ENCODE data around the gene HIRA.

The HIRA gene

DNA sequence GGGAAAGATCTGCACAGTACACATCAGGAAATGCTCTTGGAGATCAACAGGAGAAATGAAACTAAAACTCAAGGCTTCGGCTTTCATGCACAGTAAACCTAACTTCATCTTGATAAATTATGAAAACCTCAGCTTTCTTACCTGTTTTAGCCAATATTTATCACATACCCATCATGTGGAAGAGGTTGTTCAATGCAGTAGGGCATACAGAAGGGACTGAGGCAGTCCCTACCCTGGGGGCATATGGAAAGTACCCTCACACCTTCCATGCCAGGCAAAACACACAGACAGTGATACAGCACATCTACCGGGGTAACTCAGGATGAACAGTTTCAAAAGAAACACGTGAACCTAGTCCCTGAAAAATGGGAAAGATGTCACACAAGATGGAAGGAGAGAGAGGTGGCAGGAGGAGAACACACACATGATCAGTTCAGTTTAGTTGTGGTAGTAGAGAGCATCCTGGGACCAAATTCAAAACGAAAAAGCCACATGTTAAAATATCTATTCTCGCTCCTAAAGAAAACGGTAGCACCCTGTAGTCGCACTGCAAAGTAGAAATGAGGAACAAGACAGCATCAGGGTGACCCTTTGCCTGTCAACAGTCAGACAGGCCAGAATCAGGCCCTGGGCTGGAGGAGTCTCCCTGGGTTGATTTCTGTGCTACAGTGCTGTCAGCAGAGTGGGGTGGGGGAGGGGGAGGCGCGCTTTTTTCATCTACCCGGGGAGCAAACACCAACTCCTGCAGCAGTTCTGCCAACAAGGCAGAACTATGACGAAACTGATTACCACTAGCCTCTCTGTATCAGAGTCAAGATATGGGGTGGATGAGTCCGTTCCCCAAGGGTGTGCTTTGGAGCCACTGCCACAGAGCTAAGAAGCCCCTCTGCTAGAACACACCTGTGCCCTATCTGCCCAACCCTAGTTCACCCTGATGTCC lies 1.3 kb downstream of the HIRA start:
- peak overlapping the region; percentile 69 for H3K27ac ChIP-seq (ENCODE audit: insufficient read depth, low read depth, low read length, poor library complexity, severe bottlenecking)
- H3K36me3 ChIP-seq (ENCODE audit: control insufficient read depth, insufficient read depth, low read length): peaks cover 8% of the 10 kb centered on the region
- no peaks in the 10 kb centered on the region for H3K27me3 ChIP-seq (ENCODE audit: control insufficient read depth, insufficient read depth, low read length, poor library complexity, severe bottlenecking)
- H3K9me3 ChIP-seq (ENCODE audit: control insufficient read depth, low read length): no peaks in the 10 kb centered on the region
- H3K4me1 ChIP-seq (ENCODE audit: control insufficient read depth, insufficient read depth, low read length): peaks cover 6% of the 10 kb centered on the region
- H3K4me3 ChIP-seq (ENCODE audit: insufficient read depth, low read depth, low read length): peak overlapping the region; percentile 95
- 45 to 48% methylated on average over 12 of the region's 12 CpGs for WGBS, 2 experiments

- WGBS, 2 experiments: 94 to 95% methylated on average over 3 of the region's 3 CpGs
- Histone ChIP-seq H3K27me3 (ENCODE audit: control insufficient read depth, insufficient read depth, low read length, poor library complexity, severe bottlenecking) (no peaks in the 10 kb centered on the region), H3K4me3 (ENCODE audit: insufficient read depth, low read depth, low read length) (no peak overlapping the region), H3K4me1 (ENCODE audit: control insufficient read depth, insufficient read depth, low read length) (peaks cover 6% of the 10 kb centered on the region), H3K9me3 (ENCODE audit: control insufficient read depth, low read length) (no peaks in the 10 kb centered on the region), H3K36me3 (ENCODE audit: control insufficient read depth, insufficient read depth, low read length) (no peaks in the 10 kb centered on the region), H3K27ac (ENCODE audit: insufficient read depth, low read depth, low read length, poor library complexity, severe bottlenecking) (no peak overlapping the region)
Measured at GRCh38 chr22:19424186-19424500, 7.4 kb downstream of the HIRA start.

GRCh38 chr22:19422440-19423301 lies 8.9 kb downstream of the HIRA start:
- H3K27me3 ChIP-seq (ENCODE audit: control insufficient read depth, insufficient read depth, low read length, poor library complexity, severe bottlenecking): no peaks in the 10 kb centered on the region
- H3K4me3 ChIP-seq (ENCODE audit: insufficient read depth, low read depth, low read length): no peak overlapping the region
- no peaks in the 10 kb centered on the region for H3K9me3 ChIP-seq (ENCODE audit: control insufficient read depth, low read length)
- 78% methylated on average over 11 of the region's 11 CpGs for WGBS, 2 experiments
- H3K4me1 ChIP-seq (ENCODE audit: control insufficient read depth, insufficient read depth, low read length): peaks cover 6% of the 10 kb centered on the region
- no peak overlapping the region for H3K27ac ChIP-seq (ENCODE audit: insufficient read depth, low read depth, low read length, poor library complexity, severe bottlenecking)
- H3K36me3 ChIP-seq (ENCODE audit: control insufficient read depth, insufficient read depth, low read length): no peaks in the 10 kb centered on the region

DNA sequence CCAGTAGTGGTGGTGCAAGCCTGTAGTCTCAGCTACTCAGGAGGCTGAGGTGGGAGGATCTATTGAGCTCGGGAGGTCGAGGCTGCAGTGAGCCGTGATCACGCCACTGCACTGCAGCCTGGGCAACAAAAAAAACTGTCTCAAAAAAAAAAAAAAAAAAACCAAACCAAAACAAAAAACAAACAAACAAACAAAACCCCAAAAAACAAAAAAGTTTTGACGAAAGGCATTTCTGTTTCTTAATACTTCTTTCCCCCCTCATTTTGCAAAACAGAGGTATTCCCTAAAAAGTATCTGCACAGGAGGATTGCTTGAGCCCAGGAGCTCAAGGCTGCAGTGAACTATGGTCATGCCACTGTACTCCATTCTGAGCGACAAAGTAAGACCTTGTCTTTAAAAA lies 11.2 kb downstream of the HIRA start:
- no peak overlapping the region for H3K27ac ChIP-seq (ENCODE audit: insufficient read depth, low read depth, low read length, poor library complexity, severe bottlenecking)
- WGBS, 2 experiments: 88 to 93% methylated on average over 6 of the region's 6 CpGs
- H3K4me1 ChIP-seq (ENCODE audit: control insufficient read depth, insufficient read depth, low read length): peaks cover 6% of the 10 kb centered on the region
- no peaks in the 10 kb centered on the region for H3K9me3 ChIP-seq (ENCODE audit: control insufficient read depth, low read length)
- H3K27me3 ChIP-seq (ENCODE audit: control insufficient read depth, insufficient read depth, low read length, poor library complexity, severe bottlenecking): no peaks in the 10 kb centered on the region
- no peaks in the 10 kb centered on the region for H3K36me3 ChIP-seq (ENCODE audit: control insufficient read depth, insufficient read depth, low read length)
- no peak overlapping the region for H3K4me3 ChIP-seq (ENCODE audit: insufficient read depth, low read depth, low read length)

DNA sequence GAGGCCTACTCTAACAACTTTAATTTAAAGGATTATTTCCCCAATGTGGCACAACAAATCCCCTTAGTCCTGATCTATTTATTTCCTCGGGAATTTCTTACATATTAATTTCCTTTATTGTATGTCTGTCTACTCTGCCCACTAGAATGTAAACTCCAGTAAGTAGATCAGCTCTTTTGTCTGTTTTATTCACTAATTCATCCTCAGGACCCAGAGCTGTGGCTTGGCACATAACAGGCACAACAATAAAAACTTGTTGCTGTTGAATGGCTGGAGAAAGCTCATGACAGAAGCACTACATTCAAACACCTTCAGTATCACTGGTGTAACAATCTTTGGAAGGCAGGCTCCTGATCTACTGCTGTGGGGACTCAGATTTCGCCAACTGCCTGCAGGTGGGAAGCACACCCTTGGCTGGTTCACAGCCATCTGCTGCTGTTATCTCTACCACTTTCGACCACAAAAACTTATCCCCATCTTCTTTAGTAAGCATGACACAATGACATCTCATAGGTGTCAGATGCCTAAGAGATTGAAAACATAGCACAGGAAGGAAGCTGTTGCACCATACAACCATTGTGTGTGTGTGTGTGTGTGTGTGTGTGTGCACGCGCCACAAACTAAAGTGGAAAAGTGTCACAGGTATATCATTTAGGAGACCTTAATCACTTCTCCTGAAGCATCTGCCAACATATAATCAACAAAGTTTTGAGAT lies 11.9 kb downstream of the HIRA start:
- Histone ChIP-seq H3K36me3 (ENCODE audit: control insufficient read depth, insufficient read depth, low read length) (no peaks in the 10 kb centered on the region), H3K4me3 (ENCODE audit: insufficient read depth, low read depth, low read length) (no peak overlapping the region), H3K27me3 (ENCODE audit: control insufficient read depth, insufficient read depth, low read length, poor library complexity, severe bottlenecking) (no peaks in the 10 kb centered on the region), H3K27ac (ENCODE audit: insufficient read depth, low read depth, low read length, poor library complexity, severe bottlenecking) (no peak overlapping the region), H3K9me3 (ENCODE audit: control insufficient read depth, low read length) (no peaks in the 10 kb centered on the region), H3K4me1 (ENCODE audit: control insufficient read depth, insufficient read depth, low read length) (peaks cover 6% of the 10 kb centered on the region)
- WGBS, 2 experiments: 91 to 94% methylated on average over 5 of the region's 5 CpGs

DNA sequence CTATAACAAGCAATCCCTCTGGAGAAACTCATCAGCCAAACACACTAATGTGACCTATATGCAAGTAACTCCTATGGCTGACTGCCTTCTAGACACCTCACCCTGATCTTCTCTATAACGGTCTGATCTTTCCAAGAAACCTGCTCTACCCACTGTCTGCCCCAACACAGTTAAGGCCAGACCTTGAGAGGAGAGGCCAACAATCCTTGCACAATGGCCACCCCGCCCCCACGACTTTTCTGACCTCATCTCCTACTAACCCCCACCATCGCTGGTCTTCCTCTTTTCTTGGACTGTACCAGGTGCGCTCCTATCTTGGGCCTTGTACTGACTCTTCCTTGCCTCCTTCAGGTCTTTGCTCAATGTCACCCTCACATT lies 12.5 kb downstream of the HIRA start:
- Histone ChIP-seq H3K4me1 (ENCODE audit: control insufficient read depth, insufficient read depth, low read length) (peaks cover 6% of the 10 kb centered on the region), H3K36me3 (ENCODE audit: control insufficient read depth, insufficient read depth, low read length) (no peaks in the 10 kb centered on the region)

GRCh38 chr22:19412923-19413322 lies 18.6 kb downstream of the HIRA start:
- no peaks in the 10 kb centered on the region for H3K4me1 ChIP-seq (ENCODE audit: control insufficient read depth, insufficient read depth, low read length)
- peaks cover 18% of the 10 kb centered on the region for H3K36me3 ChIP-seq (ENCODE audit: control insufficient read depth, insufficient read depth, low read length)
- H3K9me3 ChIP-seq (ENCODE audit: control insufficient read depth, low read length): no peaks in the 10 kb centered on the region
- WGBS, 2 experiments: 94 to 96% methylated on average over 4 of the region's 4 CpGs
- H3K27me3 ChIP-seq (ENCODE audit: control insufficient read depth, insufficient read depth, low read length, poor library complexity, severe bottlenecking): no peaks in the 10 kb centered on the region
- H3K4me3 ChIP-seq (ENCODE audit: insufficient read depth, low read depth, low read length): no peak overlapping the region
- H3K27ac ChIP-seq (ENCODE audit: insufficient read depth, low read depth, low read length, poor library complexity, severe bottlenecking): no peak overlapping the region

More for the DNA sequence above, 12.5 kb downstream of the HIRA start:
- no peak overlapping the region for H3K27ac ChIP-seq (ENCODE audit: insufficient read depth, low read depth, low read length, poor library complexity, severe bottlenecking)
- no peak overlapping the region for H3K4me3 ChIP-seq (ENCODE audit: insufficient read depth, low read depth, low read length)
- WGBS, 2 experiments: 92 to 93% methylated on average over 5 of the region's 5 CpGs
- no peaks in the 10 kb centered on the region for H3K27me3 ChIP-seq (ENCODE audit: control insufficient read depth, insufficient read depth, low read length, poor library complexity, severe bottlenecking)
- no peaks in the 10 kb centered on the region for H3K9me3 ChIP-seq (ENCODE audit: control insufficient read depth, low read length)

DNA sequence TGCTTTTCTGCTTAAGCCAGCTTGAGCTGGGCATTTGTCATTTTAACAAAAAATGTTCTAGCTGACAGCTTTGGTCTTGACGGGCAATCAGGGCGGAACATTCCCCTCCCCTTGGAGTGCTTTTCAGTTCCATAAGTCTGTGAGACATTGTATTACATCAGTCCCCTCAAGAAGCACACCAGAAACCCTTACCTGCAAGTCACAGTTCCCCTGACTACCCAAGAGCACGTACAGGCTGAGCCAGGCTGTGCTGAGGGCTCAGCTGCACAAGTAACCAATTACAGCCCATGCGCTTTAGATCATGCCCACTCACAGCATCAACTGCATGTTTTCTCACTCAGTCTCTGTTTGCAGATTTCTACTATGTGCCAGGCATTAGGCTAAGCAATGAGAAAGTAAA lies 19.1 kb downstream of the HIRA start:
- H3K27ac ChIP-seq (ENCODE audit: insufficient read depth, low read depth, low read length, poor library complexity, severe bottlenecking): no peak overlapping the region
- H3K27me3 ChIP-seq (ENCODE audit: control insufficient read depth, insufficient read depth, low read length, poor library complexity, severe bottlenecking): no peaks in the 10 kb centered on the region
- H3K4me3 ChIP-seq (ENCODE audit: insufficient read depth, low read depth, low read length): no peak overlapping the region

DNA sequence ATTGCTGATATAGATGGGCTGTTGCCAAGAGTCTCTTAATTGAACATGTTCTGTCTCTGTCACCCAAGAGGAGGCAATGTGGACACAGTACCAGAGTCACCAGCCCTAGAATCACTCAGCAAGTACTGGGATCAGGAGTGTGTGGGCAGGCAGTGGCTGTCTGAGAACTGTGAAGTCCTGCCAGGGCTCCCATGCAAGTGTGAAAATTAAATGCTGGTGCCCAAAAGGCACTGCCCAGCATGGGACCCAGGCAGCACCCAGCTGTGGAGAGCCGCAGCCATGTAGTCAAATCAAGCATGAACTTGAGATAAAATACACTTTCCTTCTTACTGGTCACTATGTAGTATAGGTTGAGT lies 19.9 kb downstream of the HIRA start:
- Histone ChIP-seq H3K4me3 (ENCODE audit: insufficient read depth, low read depth, low read length) (no peak overlapping the region), H3K9me3 (ENCODE audit: control insufficient read depth, low read length) (no peaks in the 10 kb centered on the region), H3K36me3 (ENCODE audit: control insufficient read depth, insufficient read depth, low read length) (peaks cover 23% of the 10 kb centered on the region), H3K27ac (ENCODE audit: insufficient read depth, low read depth, low read length, poor library complexity, severe bottlenecking) (no peak overlapping the region), H3K27me3 (ENCODE audit: control insufficient read depth, insufficient read depth, low read length, poor library complexity, severe bottlenecking) (no peaks in the 10 kb centered on the region), H3K4me1 (ENCODE audit: control insufficient read depth, insufficient read depth, low read length) (no peaks in the 10 kb centered on the region)
- WGBS, 2 experiments: 89 to 100% methylated on average over 1 of the region's 1 CpG

More for the DNA sequence above, 19.1 kb downstream of the HIRA start:
- Histone ChIP-seq H3K9me3 (ENCODE audit: control insufficient read depth, low read length) (no peaks in the 10 kb centered on the region), H3K36me3 (ENCODE audit: control insufficient read depth, insufficient read depth, low read length) (peaks cover 22% of the 10 kb centered on the region), H3K4me1 (ENCODE audit: control insufficient read depth, insufficient read depth, low read length) (no peaks in the 10 kb centered on the region)
- 95 to 96% methylated on average over 4 of the region's 4 CpGs for WGBS, 2 experiments

Data from ectodermal cell (in vitro differentiated cells).